GM18951 (cell line): Measurements from ENCODE around the gene CD36.

Experiments
- POLR2A ChIP-seq: IDR thresholded peaks from 4 replicates; pipeline ENCODE4 v1.6.1; 2011; ENCODE audit warnings: mild to moderate bottlenecking; ENCODE audit not compliant: insufficient read length, insufficient read depth; ENCODE audit errors: extremely low read depth
- in situ Hi-C: fragments of 300-500 bp; cut with MboI; formaldehyde crosslinking; loops from one replicate; pipeline ENCODE4 v1.12.0; 2022; ENCODE audit warnings: low sequenced_read_pairs, mixed read lengths, inconsistent platforms; ENCODE audit not compliant: unreplicated experiment

Gene CD36

DNA sequence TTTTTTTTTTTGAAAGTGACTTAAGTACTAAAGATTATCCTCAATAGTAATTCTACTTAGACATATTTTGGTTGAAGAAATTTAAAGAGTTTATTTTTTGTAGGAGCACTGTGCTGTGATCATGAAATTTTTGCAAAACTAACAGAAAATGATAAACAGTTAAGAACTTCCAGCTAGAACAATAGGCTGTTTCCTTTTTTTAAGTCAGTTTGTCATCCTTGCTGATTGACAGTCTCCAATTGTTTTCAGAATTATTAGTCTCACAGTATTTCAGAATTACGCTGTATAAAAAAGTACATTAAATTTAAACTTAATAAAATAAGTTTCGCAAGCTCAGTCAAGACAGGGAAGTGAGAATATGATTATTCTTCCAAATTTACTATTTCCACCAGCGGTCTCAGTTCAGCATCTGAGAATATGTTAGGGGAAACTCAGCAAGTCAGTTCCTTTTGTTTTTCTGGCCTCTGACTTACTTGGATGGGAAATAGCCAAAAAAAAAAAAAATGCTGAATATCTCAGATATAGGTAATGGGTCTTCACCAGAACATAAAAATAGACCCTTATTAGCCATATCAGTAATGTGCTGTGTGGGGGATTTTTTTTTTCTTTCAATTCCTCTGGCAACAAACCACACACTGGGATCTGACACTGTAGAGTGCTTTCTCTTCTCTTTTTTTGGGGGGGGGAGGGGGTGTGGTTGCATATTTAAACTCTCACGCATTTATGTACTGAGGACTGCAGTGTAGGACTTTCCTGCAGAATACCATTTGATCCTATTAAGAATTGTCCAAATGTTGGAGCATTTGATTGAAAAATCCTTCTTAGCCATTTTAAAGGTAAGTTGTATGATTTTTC is at the start of gene CD36:
Gene CD36 (plus strand): TSS at position 732 of the 855 bp plus-strand sequence. CDS start 8,099 bp downstream, outside the sequence.
- no peak for TF ChIP-seq POLR2A
- in situ Hi-C loops, result no loop called here

DNA sequence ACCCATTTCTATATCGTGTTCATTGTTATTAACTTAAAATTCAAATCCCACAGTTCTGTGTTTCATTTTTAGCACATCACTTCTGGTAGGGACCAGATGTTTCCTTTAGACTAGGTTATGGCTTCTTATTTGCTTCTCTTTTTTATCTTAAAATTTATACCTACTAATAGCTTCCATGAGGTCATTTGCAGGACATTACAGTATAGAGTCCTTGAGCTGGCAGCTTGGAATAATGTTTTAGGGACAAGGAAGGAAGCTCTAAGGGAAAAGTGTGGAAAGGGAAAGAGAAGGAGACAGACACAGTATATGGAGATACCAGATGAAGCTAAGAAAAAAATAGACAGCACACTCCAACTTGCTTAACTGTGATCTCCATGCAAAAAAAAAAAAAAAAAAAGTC is 48.8 kb upstream of the CD36 start:
- no peak for TF ChIP-seq POLR2A
- in situ Hi-C loops, result no loop called here

- in situ Hi-C loops, result no loop called here
- TF ChIP-seq POLR2A, result no peak
Observed at GRCh38 chr7:80591654-80592053, 46.8 kb upstream of the CD36 start.

DNA sequence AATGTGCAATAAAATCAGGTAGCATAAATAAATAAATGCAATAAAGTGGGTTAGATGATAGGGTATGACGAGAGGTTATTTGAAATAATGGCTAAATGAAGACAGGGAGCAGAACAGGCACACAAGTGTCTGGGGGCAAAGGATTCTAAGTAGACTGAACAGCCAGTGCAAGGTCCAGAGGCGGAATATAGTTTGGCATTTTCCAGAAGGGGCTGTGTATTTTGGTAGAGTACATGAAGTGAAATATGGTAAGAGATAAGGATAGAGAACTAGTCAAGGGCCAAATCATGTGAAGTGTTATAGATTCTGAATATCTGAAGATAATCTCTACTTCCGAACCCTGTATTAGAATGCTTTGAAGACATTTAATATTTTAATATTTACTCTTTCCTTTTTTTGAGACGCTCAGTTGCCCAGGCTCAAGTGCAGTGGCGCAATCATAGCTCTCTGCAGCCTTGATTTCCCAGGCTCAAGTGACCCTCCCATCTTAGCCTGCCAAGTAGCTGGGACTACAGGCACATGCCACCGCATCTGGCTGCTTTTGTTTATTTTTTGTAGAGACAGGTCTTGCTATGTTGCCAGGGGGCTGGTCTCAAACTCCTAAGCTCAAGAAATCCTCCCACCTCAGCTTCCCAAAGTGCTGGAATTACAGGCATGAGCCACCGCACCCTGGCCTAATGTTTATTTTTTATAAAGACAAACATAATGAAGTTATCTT is 44.4 kb upstream of the CD36 start:
- in situ Hi-C loops, result no loop called here
- no peak for TF ChIP-seq POLR2A

- in situ Hi-C loops, result no loop called here
Observed at GRCh38 chr7:80596933-80597517, 41.4 kb upstream of the CD36 start.

DNA sequence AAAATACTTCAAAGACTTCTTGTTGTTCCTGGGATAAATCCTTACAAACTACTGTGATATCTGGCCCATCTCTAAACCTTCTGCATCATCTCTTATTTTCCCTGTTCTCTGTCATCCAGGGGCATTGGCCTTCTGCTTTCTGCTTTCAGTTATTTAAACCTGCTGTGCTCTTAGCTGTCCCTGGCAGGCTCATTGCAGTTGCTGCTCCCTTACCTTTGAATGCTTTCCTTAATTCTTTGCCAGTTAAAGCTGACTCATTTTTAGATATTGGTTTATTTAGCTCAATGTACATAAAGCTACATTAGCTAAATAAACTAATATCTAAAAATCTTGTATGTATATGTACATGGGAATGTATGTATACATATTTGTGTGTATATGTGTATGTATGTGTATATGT is 40.6 kb upstream of the CD36 start:
- in situ Hi-C loops, result no loop called here
- no peak for TF ChIP-seq POLR2A

More at GRCh38 chr7:80596933-80597517, 41.4 kb upstream of the CD36 start:
- TF ChIP-seq POLR2A, result no peak

- TF ChIP-seq POLR2A, result no peak
- in situ Hi-C loops, result no loop called here
Observed at GRCh38 chr7:80600046-80600445, 38.4 kb upstream of the CD36 start.

DNA sequence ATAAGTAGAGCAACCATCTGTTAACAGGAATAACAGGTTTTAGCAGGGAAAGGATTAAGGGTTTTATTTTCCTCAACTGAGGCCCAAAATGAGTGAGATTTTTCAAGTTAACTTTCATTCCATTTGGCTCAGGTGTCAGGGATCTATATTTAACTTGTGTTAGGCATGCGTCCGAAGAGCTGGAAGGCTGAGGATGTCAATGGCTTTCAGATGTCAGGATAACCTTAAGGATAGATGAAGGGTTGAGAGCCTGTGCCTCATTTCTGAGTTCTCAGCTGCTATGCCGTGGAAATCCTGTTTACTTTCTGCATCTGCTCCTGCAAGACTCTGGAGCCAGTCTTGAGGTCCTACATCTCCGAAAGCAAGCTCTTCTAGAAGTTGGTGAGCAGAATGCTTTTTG is 36.4 kb upstream of the CD36 start:
- in situ Hi-C loops, result no loop called here
- no peak for TF ChIP-seq POLR2A

- TF ChIP-seq POLR2A, result no peak
- in situ Hi-C loops, result no loop called here
Observed at GRCh38 chr7:80603940-80604339, 34.5 kb upstream of the CD36 start.

DNA sequence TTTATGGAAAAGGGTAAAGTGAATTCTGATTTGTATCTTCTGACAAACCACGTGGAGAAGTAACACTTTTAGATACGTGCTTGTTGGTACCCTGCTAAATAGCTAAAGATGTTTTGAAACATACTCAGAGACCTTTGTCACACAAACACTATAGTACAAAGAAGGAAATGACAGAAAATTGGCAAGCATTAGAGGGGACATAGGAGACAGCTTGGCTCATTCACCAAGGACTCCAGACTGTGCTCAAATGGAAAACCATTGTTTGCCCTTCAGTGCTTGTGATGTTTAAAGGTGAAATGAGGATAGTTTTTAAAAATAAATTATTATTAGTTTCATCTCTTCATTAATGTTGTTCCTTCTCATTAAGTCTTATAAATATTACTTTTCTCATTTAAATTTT is 34.0 kb upstream of the CD36 start:
- in situ Hi-C loops, result no loop called here
- TF ChIP-seq POLR2A, result no peak

DNA sequence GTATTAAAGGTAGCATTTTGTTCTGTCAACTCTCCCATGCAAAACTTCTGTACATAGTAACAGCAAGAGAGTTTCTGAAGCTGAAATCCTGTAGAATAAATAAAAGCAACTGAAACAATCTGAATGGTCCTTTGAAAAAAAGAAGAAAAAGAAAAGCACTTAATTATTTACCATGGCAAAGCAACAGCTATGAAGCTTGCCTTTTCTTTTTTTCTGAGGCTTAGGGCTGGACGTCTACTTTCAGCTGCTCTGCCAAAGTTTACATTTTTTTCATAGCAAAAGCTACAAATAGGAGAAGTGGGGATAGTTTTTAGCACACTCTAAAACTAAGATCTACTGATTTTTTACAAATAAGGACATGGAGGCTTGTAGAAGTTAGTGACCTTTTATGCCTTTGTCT is 31.3 kb upstream of the CD36 start:
- in situ Hi-C loops, result no loop called here
- TF ChIP-seq POLR2A, result no peak

GRCh38 chr7:80608336-80608735 is 30.1 kb upstream of the CD36 start:
- TF ChIP-seq POLR2A, result no peak
- in situ Hi-C loops, result no loop called here

DNA sequence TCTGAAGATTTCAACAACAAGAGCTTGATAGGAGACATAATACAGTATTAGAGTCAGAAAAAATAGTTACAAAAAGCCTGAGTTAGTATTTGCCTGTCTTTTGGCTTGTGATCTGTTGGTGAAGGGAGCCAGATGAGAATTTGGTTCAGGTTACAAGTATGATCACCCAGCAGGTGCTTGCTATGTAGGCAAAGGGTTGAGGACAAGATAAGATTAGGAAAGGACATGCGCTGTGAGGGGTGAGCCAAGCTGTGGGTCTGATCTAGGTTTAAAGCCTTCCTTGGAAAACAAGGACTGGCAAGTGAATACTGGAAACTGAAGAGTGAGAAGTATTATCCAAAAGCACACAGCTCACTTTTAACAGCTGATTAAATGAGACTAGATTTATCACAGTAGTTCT is 28.7 kb upstream of the CD36 start:
- no peak for TF ChIP-seq POLR2A
- in situ Hi-C loops, result no loop called here
